ENCODE data around the gene NR3C1. TPM values are rescaled to one million over a fixed set of nuclear protein-coding genes. Genes with fewer than 3 reads are reported as not detected.

NR3C1 gene
- total RNA-seq, 2 donors from 2014 or later = 9.5 to 20.5 TPM

DNA sequence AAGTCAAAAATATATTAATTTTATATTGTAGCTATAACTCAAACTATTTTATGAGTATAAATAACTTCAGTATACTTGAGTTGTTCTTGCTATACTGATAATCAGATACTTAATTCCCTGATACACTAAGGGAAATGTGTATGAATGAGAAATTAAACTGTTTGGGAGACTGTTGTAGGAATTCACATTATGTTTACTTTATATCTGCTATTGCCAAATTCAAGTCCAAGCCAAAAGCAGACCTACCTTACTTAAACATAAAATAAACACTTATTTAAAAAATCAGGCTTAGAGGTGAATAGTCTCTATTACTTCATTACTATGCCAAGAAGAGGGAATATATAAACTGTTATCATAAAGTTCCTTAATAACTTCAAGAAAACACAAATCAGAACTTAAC, 13.2 kb downstream of the NR3C1 start:
- H3K4me3 ChIP-seq (ENCODE audit: low read length) = no peak overlapping the region
- H3K4me3 Mint-ChIP-seq = no peak overlapping the region
- H3K4me1 ChIP-seq (ENCODE audit: control insufficient read depth, insufficient read depth, low read length) = no peaks in the 10 kb centered on the region
- peaks cover 25% of the 10 kb centered on the region for H3K36me3 ChIP-seq (ENCODE audit: control insufficient read depth, insufficient read depth, low read length)
- peaks cover 22% of the 10 kb centered on the region for H3K9me3 Mint-ChIP-seq
- H3K27ac Mint-ChIP-seq = no peak overlapping the region
- H3K36me3 Mint-ChIP-seq (ENCODE audit: low read depth) = peaks cover 20% of the 10 kb centered on the region
- DNase-seq = no peak
- H3K27ac ChIP-seq (ENCODE audit: low read depth, low read length) = no peak overlapping the region
- no peaks in the 10 kb centered on the region for H3K27me3 ChIP-seq (ENCODE audit: control insufficient read depth, insufficient read depth, low read length, poor library complexity, severe bottlenecking)
- H3K9me3 ChIP-seq (ENCODE audit: control insufficient read depth, low read length) = peaks cover 30% of the 10 kb centered on the region
- H3K4me1 Mint-ChIP-seq = peaks cover 2% of the 10 kb centered on the region
- H3K27me3 Mint-ChIP-seq (ENCODE audit: insufficient read depth) = no peaks in the 10 kb centered on the region
- TF ChIP-seq, protein P1, sequence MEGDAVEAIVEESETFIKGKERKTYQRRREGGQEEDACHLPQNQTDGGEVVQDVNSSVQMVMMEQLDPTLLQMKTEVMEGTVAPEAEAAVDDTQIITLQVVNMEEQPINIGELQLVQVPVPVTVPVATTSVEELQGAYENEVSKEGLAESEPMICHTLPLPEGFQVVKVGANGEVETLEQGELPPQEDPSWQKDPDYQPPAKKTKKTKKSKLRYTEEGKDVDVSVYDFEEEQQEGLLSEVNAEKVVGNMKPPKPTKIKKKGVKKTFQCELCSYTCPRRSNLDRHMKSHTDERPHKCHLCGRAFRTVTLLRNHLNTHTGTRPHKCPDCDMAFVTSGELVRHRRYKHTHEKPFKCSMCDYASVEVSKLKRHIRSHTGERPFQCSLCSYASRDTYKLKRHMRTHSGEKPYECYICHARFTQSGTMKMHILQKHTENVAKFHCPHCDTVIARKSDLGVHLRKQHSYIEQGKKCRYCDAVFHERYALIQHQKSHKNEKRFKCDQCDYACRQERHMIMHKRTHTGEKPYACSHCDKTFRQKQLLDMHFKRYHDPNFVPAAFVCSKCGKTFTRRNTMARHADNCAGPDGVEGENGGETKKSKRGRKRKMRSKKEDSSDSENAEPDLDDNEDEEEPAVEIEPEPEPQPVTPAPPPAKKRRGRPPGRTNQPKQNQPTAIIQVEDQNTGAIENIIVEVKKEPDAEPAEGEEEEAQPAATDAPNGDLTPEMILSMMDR (conservative IDR thresholded peaks at IDR 0.05) = no peak
- H3K9ac ChIP-seq (ENCODE audit: extremely low read depth, low read length, poor library complexity, severe bottlenecking) = no peak overlapping the region

- Histone ChIP-seq H3K27ac (ENCODE audit: low read depth, low read length) (no peak overlapping the region), H3K4me3 (ENCODE audit: low read length) (no peak overlapping the region), H3K9ac (ENCODE audit: extremely low read depth, low read length, poor library complexity, severe bottlenecking) (no peak overlapping the region), H3K4me1 (ENCODE audit: control insufficient read depth, insufficient read depth, low read length) (no peaks in the 10 kb centered on the region), H3K9me3 (ENCODE audit: control insufficient read depth, low read length) (peaks cover 58% of the 10 kb centered on the region), H3K36me3 (ENCODE audit: control insufficient read depth, insufficient read depth, low read length) (peaks cover 51% of the 10 kb centered on the region), H3K27me3 (ENCODE audit: control insufficient read depth, insufficient read depth, low read length, poor library complexity, severe bottlenecking) (no peaks in the 10 kb centered on the region)
- Mint-ChIP-seq H3K27me3 (ENCODE audit: insufficient read depth) (no peaks in the 10 kb centered on the region), H3K27ac (no peak overlapping the region), H3K36me3 (ENCODE audit: low read depth) (peaks cover 49% of the 10 kb centered on the region), H3K9me3 (peaks cover 48% of the 10 kb centered on the region), H3K4me1 (no peaks in the 10 kb centered on the region), H3K4me3 (no peak overlapping the region)
- DNase-seq = no peak
- WGBS, 2 experiments (ENCODE audit: insufficient coverage in 1 of 2, insufficient read length in 1 of 2) = 93 to 100% methylated on average over 1 of the region's 1 CpG
- TF ChIP-seq, protein P1 (conservative IDR thresholded peaks at IDR 0.05) = no peak
Measured at GRCh38 chr5:143386725-143387124, 16.8 kb downstream of the NR3C1 start.

- 65 to 100% methylated on average over 1 to 3 of the region's 3 CpGs for WGBS, 2 experiments (ENCODE audit: insufficient coverage in 1 of 2, insufficient read length in 1 of 2)
- H3K9me3 Mint-ChIP-seq = peaks cover 48% of the 10 kb centered on the region
- Histone ChIP-seq H3K36me3 (ENCODE audit: control insufficient read depth, insufficient read depth, low read length) (peaks cover 51% of the 10 kb centered on the region), H3K27ac (ENCODE audit: low read depth, low read length) (no peak overlapping the region), H3K4me1 (ENCODE audit: control insufficient read depth, insufficient read depth, low read length) (no peaks in the 10 kb centered on the region), H3K9ac (ENCODE audit: extremely low read depth, low read length, poor library complexity, severe bottlenecking) (no peak overlapping the region), H3K27me3 (ENCODE audit: control insufficient read depth, insufficient read depth, low read length, poor library complexity, severe bottlenecking) (no peaks in the 10 kb centered on the region), H3K4me3 (ENCODE audit: low read length) (peak overlapping the region; percentile 53), H3K9me3 (ENCODE audit: control insufficient read depth, low read length) (peaks cover 58% of the 10 kb centered on the region)
- DNase-seq = no peak
- no peaks in the 10 kb centered on the region for H3K4me1 Mint-ChIP-seq
- no peak overlapping the region for H3K4me3 Mint-ChIP-seq
- no peak overlapping the region for H3K27ac Mint-ChIP-seq
- H3K27me3 Mint-ChIP-seq (ENCODE audit: insufficient read depth) = no peaks in the 10 kb centered on the region
- TF ChIP-seq, protein P1 (conservative IDR thresholded peaks at IDR 0.05) = no peak
- H3K36me3 Mint-ChIP-seq (ENCODE audit: low read depth) = peaks cover 51% of the 10 kb centered on the region
Measured at GRCh38 chr5:143384865-143385657, 18.4 kb downstream of the NR3C1 start.

All from endodermal cell (in vitro differentiated cells).